COLO668 (cell line): ENCODE results near the gene PLAGL1.
"Not testable (repeated sequence)": the region's sequence is repeated elsewhere in the genome, so short reads cannot be mapped to it uniquely, and the experiment has no call there.

ENCODE experiments used
- DNase-seq: peaks from one replicate; lab custom pipeline; 2025; ENCODE audit not compliant: unreplicated experiment; lab: John Stamatoyannopoulos, UW

PLAGL1 gene

GRCh38 chr6:144009628-144010027 lies 1.6 kb upstream of the PLAGL1 start:
- not testable (repeated sequence) for DNase-seq

DNA sequence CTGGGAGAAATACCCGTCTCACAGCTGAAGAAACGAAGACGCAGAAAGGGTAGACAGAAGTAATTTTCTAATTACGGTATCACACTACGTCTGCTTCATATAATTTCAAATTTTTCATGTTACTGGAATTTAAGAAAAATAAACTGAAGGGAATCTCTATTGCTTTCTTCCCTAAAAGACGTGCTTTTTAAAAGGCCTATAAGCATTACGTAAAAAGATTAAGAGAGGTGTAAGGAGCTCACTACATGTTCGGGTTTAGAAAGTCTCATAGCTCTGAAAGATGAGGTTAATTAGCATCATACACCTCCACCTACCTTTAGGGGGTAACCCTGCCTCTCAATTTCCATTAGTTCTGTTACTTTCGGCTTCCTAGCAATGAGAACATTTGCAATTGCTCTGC lies 787 bp upstream of the PLAGL1 start:
- DNase-seq = no peak

DNA sequence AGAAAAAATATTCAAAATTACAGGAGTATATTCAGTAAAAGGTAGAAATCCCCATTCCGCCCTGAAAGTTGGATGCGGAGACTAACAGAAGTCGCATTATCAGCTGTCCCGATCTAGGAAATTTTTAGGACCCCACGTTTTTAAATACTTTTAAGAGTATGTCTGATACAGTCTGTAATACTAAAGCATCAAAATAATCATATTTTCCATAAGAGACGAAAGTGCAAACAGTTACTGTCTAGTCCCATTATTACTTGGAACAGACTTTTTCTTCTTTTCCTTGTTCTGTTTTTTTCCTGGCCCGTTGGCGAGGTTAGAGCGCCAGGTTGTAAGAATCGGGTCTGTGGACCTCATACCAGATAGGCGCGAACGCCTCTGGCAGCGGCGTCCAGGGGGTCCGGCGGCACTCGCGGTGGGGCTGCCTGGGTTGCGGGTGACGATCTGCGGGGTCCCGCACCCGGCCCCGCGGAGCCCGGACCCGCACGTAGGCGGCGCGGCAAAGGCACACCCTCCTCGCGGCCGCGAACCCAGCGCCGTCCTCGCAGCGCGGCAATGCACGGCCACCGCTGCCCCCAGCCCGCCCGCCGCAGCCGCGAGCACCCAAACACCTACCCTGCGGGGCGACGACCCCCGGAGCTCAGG lies 460 bp downstream of the PLAGL1 start:
- DNase-seq = peak; percentile 38

DNA sequence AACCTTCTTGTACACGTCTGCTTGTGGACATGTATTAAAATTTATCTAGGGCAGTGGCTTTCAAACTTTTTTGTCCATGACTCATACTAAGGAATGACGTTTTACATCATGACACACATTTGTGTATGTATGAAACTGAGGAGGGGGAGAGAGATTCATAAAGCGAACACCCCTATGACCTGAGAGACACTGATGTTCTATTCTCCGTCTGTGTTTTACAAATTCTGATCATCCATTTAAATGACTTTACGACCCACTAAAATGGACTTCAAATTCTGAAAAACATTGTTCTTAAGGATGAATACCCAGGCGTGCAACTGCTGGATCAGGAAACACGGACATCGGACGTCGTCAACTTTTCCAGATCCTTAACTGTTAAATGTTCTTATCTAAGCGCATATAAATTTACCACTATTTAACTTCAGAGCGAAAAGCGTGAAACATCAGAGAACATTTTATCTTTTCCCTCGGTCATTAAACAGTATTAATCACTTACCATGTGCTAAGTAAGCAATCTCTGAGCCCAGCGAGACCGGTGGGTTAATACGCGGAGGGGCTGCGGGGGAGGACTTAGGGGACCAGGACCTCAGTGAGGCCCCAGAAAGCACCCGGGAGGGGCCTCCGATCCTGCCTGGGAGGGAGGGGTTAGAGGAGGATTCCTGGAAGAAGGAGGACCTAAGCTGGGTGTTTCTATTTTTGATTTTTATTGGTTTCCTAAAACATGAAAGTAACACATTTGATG lies 1.2 kb downstream of the PLAGL1 start:
- peak; percentile 3 for DNase-seq

DNA sequence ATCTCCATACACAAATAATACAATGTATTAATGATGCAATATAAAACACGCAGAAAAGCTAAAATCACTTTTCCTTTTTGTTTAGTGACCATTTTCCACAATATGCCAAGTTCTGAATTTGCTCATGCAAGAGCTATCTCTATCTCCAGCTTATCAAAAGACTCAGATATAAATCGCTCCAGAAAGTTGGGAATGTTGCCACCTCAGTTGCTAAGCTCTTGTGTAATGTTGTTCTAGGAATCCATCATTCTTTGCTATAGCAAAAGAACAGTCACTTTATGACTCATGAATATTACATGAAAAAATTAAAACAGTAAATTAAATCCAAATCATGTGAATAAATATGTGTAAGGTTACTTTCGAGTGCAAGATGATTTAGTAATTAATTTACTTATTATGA lies 8.7 kb downstream of the PLAGL1 start:
- DNase-seq = no peak

GRCh38 chr6:143998686-143999085 lies 9.4 kb downstream of the PLAGL1 start:
- no peak for DNase-seq

DNA sequence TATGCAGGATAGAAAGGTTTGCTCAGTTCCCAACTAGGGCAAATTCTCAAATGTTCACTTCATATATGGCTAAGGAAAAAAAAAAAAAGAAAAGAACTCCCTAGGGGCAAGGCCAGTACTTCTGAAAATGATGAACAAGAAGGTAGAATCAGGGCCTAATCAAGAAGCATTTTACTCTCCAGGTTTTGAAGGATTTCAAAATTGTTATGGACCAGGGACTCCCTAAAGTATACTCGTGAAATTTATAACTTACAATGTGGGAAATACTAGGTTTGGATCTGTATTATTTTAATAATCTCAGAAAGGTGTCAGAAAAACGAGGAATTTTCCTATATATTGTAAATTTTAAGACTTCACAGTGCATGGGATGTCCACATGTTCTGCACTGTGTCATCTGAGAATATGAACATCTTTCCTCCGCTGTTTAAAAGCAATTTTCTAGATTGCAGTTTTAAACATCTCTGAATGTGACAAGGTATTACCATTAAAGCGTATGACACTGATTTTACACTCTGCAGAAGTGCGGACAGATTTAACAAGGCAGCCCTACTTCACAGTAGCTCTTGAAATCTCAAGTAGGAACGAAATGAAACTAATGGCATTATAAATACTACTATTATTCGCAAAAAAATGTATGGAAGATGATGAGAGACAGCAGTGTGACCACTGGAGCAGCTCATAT lies 14.0 kb downstream of the PLAGL1 start:
- DNase-seq = no peak

GRCh38 chr6:143992285-143992684 lies 15.8 kb downstream of the PLAGL1 start:
- DNase-seq = no peak

- no peak for DNase-seq
Observed at GRCh38 chr6:143986463-143987065, 21.5 kb downstream of the PLAGL1 start.

- DNase-seq = no peak
Observed at GRCh38 chr6:143984666-143985065, 23.4 kb downstream of the PLAGL1 start.

DNA sequence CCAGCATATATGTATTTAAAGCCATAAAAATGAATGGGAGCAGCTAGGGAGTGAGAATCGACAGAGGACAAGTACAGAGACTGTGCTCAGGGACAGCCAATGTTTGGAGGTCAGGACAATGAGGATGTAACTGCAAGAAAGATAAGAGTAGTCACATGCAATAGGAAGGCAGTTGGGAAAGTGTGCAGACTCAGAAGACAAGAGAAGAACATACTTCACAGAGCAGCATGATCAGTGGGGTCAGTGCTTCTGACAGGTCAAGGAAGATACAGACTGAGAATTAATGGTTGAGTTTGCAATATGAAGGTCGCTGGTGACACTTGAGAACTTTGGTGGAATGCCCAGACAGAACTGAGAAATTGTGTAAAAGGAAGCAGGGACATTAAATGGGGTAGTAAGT lies 25.1 kb downstream of the PLAGL1 start:
- no peak for DNase-seq

GRCh38 chr6:143980921-143981320 lies 27.1 kb downstream of the PLAGL1 start:
- no peak for DNase-seq

- DNase-seq = no peak
Observed at GRCh38 chr6:143976806-143977349, 31.2 kb downstream of the PLAGL1 start.

GRCh38 chr6:143974089-143974488 lies 34.0 kb downstream of the PLAGL1 start:
- DNase-seq = no peak

- no peak for DNase-seq
Observed at GRCh38 chr6:143973097-143973966, 34.7 kb downstream of the PLAGL1 start.

- DNase-seq = no peak
Observed at GRCh38 chr6:143971482-143972205, 36.4 kb downstream of the PLAGL1 start.

DNA sequence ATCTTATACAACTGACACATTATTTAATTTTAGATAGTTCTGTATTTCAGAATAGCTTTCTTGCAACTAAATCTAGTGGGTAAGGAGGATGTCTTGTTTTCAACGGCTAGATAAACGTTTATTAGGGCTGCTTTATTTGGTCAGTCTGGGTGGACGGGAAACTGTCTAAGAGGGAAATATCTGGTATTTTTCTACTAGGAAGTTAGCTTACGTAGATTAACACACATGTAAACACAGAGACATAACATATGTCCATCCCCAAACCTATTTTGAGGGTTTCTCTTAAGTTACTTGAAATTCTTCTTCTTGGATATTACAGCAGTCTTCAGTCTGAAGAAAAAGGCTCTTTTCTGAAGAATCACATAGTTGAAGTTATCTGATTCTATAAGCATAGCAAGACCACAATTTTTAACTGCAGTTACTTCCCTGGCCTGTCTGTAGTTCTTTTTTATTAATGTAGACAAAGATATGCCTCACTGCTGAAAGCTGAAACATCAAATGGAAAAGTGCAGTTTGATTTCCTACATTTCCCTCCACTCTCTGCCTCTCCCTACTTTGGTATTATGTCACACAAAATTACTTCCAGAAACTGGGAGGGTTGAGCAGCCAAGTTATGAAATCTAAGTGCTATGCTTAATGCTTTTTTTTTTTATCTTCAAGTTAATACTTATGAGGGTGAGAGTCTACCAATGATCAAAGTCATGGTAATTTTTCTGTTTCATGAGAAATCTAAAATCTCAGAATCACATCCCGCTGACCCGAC lies 37.4 kb downstream of the PLAGL1 start:
- DNase-seq = no peak

DNA sequence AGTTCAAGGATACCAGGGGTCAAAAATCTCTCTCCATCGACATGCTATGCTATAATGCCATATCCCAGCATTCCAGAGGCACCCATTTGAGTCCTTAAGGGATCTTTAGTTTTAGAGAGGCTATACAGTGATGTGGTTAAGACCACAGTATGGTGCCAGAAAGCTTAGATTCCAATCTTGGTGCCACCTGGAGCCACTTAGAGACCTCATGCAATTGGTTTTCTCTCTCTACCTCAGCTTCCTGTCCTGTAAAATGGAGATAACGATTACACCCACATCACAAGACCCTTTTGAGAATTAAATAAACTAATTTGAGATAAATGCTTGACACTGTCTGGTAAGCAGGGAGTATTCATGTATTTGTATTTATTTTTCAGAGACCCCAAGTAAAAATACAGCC lies 39.0 kb downstream of the PLAGL1 start:
- DNase-seq = no peak

GRCh38 chr6:143967706-143968376 lies 40.2 kb downstream of the PLAGL1 start:
- no peak for DNase-seq
